ENCODE results near the gene BIRC7. TPM values are rescaled to one million over a fixed set of nuclear protein-coding genes. Genes with fewer than 3 reads are reported as not detected.

The BIRC7 gene
- total RNA-seq, 1 experiment from 2014 or later = 0.96 TPM

GRCh38 chr20:63255931-63256704 is 20.4 kb downstream of the BIRC7 start:
- ChIA-PET RAD21 (ENCODE audit: low non-redundant PET in 1 of 2, low total read pairs in 2 of 2, uncharacterized antibody in 2 of 2, unreplicated experiment in 2 of 2) (no interaction called here), POLR2A (no interaction called here), CTCF (interaction anchor here (1.3 kb wide), 1 partner anchor 33 kb away, joined by 5 read pairs; no protein-coding TSS in a partner anchor)
- TF ChIP-seq YY1 (IDR thresholded peaks at IDR 0.05; ENCODE audit: extremely low read depth, insufficient replicate concordance, low read depth, low read length) = no peak
- TF ChIP-seq ZFX (IDR thresholded peaks at IDR 0.05) = no peak
- TF ChIP-seq RAD21 (IDR thresholded peaks at IDR 0.05; ENCODE audit: low read depth) = no peak
- no peak for TF ChIP-seq POLR2AphosphoS5 (IDR thresholded peaks at IDR 0.05; ENCODE audit: low read depth, low read length)
- TF ChIP-seq TCF7L2 (IDR thresholded peaks at IDR 0.05; ENCODE audit: borderline replicate concordance, extremely low read depth, insufficient read depth, insufficient read length) = no peak
- TF ChIP-seq EGR1 (IDR thresholded peaks at IDR 0.05; ENCODE audit: low read depth) = no peak
- TF ChIP-seq EZH2phosphoT487 (IDR thresholded peaks at IDR 0.05; ENCODE audit: borderline replicate concordance) = no peak
- TF ChIP-seq ZNF274 (IDR thresholded peaks at IDR 0.05; ENCODE audit: low read depth, low read length) = no peak
- TF ChIP-seq CBX3 (IDR thresholded peaks at IDR 0.05; ENCODE audit: low read depth) = no peak
- TF ChIP-seq CEBPB (IDR thresholded peaks at IDR 0.05; ENCODE audit: low read depth) = no peak
- no peak for TF ChIP-seq SIN3A (IDR thresholded peaks at IDR 0.05; ENCODE audit: low read depth)
- TF ChIP-seq, protein P1, sequence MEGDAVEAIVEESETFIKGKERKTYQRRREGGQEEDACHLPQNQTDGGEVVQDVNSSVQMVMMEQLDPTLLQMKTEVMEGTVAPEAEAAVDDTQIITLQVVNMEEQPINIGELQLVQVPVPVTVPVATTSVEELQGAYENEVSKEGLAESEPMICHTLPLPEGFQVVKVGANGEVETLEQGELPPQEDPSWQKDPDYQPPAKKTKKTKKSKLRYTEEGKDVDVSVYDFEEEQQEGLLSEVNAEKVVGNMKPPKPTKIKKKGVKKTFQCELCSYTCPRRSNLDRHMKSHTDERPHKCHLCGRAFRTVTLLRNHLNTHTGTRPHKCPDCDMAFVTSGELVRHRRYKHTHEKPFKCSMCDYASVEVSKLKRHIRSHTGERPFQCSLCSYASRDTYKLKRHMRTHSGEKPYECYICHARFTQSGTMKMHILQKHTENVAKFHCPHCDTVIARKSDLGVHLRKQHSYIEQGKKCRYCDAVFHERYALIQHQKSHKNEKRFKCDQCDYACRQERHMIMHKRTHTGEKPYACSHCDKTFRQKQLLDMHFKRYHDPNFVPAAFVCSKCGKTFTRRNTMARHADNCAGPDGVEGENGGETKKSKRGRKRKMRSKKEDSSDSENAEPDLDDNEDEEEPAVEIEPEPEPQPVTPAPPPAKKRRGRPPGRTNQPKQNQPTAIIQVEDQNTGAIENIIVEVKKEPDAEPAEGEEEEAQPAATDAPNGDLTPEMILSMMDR (IDR thresholded peaks at IDR 0.05 in 2 of 3, conservative IDR thresholded peaks at IDR 0.05 in 1 of 3; ENCODE audit: borderline replicate concordance in 1 of 3, insufficient read depth in 1 of 3, low read depth in 2 of 3, low read length in 2 of 3) = no peak
- Histone ChIP-seq H3K4me1 (ENCODE audit: control insufficient read depth in 1 of 2, insufficient read depth in 2 of 2, low read length in 2 of 2) (no peaks in the 10 kb centered on the region), H3K4me3 (replicated peaks in 1 of 2; ENCODE audit: low read depth in 1 of 2, low read length in 2 of 2) (no peak overlapping the region), H3K79me2 (ENCODE audit: insufficient read depth, low read length) (no peaks in the 10 kb centered on the region), H3K27me3 (ENCODE audit: insufficient read depth, low read length) (no peaks in the 10 kb centered on the region), H3K9me2 (ENCODE audit: insufficient read depth) (no peaks in the 10 kb centered on the region), H2AFZ (ENCODE audit: low read depth, low read length, poor library complexity, severe bottlenecking) (no peak overlapping the region), H3K36me3 (ENCODE audit: control insufficient read depth in 1 of 2, insufficient read depth in 2 of 2, low read length in 2 of 2) (no peaks in the 10 kb centered on the region), H4K20me1 (ENCODE audit: insufficient read depth) (no peaks in the 10 kb centered on the region), H3K27ac (ENCODE audit: low read depth, low read length) (no peak overlapping the region), H3K4me2 (ENCODE audit: low read length) (no peak overlapping the region), H3K9me3 (ENCODE audit: control insufficient read depth in 1 of 2, insufficient read depth in 1 of 2, low read depth in 1 of 2, low read length in 2 of 2) (no peaks in the 10 kb centered on the region), H3K9ac (ENCODE audit: low read length) (no peak overlapping the region)
- ATAC-seq (peak; percentile 23; the same call in 1 of the 2 replicates), DNase-seq (ENCODE audit: low read depth, low spot score) (no peak)
- no TSS peak for BruUV-seq (replicated peaks)
- intact Hi-C loops (cut with micrococcal nuclease) = no loop called here
